ENCODE data around the gene POC1B.

POC1B gene

GRCh38 chr12:89551747-89552146 is 25.9 kb upstream of the POC1B start:
- no peaks in the 10 kb centered on the region for H3K4me1 ChIP-seq (ENCODE audit: low read depth, poor library complexity, severe bottlenecking)
- no peaks in the 10 kb centered on the region for H3K79me2 ChIP-seq (ENCODE audit: insufficient read depth, low read depth)
- no peaks in the 10 kb centered on the region for H4K20me1 ChIP-seq (ENCODE audit: insufficient read depth)
- H3K27me3 ChIP-seq (ENCODE audit: insufficient read depth, low read depth) = no peaks in the 10 kb centered on the region
- no peak for TF ChIP-seq CTCF (conservative IDR thresholded peaks at IDR 0.05; ENCODE audit: low read depth, low read length)
- no peak overlapping the region for H3K4me3 ChIP-seq (IDR thresholded peaks at IDR 0.05; ENCODE audit: insufficient read depth, low read depth, low read length)
- no peaks in the 10 kb centered on the region for H3K36me3 ChIP-seq (ENCODE audit: insufficient read depth)
- no peak overlapping the region for H3K9ac ChIP-seq
- no peak overlapping the region for H3K27ac ChIP-seq
- no peak overlapping the region for H3K4me2 ChIP-seq
- H2AFZ ChIP-seq (ENCODE audit: low read depth) = no peak overlapping the region

GRCh38 chr12:89547101-89547500 is 21.3 kb upstream of the POC1B start:
- H3K79me2 ChIP-seq (ENCODE audit: insufficient read depth, low read depth) = no peaks in the 10 kb centered on the region
- H3K4me2 ChIP-seq = no peak overlapping the region
- H3K27me3 ChIP-seq (ENCODE audit: insufficient read depth, low read depth) = no peaks in the 10 kb centered on the region
- no peaks in the 10 kb centered on the region for H3K4me1 ChIP-seq (ENCODE audit: low read depth, poor library complexity, severe bottlenecking)
- H3K36me3 ChIP-seq (ENCODE audit: insufficient read depth) = no peaks in the 10 kb centered on the region
- no peak overlapping the region for H3K27ac ChIP-seq
- no peak overlapping the region for H3K9ac ChIP-seq
- TF ChIP-seq CTCF (conservative IDR thresholded peaks at IDR 0.05; ENCODE audit: low read depth, low read length) = no peak
- H3K4me3 ChIP-seq (IDR thresholded peaks at IDR 0.05; ENCODE audit: insufficient read depth, low read depth, low read length) = no peak overlapping the region
- no peaks in the 10 kb centered on the region for H4K20me1 ChIP-seq (ENCODE audit: insufficient read depth)
- H2AFZ ChIP-seq (ENCODE audit: low read depth) = no peak overlapping the region

GRCh38 chr12:89546151-89546550 is 20.3 kb upstream of the POC1B start:
- Histone ChIP-seq H3K4me3 (IDR thresholded peaks at IDR 0.05; ENCODE audit: insufficient read depth, low read depth, low read length) (no peak overlapping the region), H3K27me3 (ENCODE audit: insufficient read depth, low read depth) (no peaks in the 10 kb centered on the region), H3K36me3 (ENCODE audit: insufficient read depth) (no peaks in the 10 kb centered on the region), H3K79me2 (ENCODE audit: insufficient read depth, low read depth) (no peaks in the 10 kb centered on the region), H3K9ac (no peak overlapping the region), H3K4me2 (no peak overlapping the region), H3K27ac (no peak overlapping the region), H2AFZ (ENCODE audit: low read depth) (no peak overlapping the region), H3K4me1 (ENCODE audit: low read depth, poor library complexity, severe bottlenecking) (no peaks in the 10 kb centered on the region), H4K20me1 (ENCODE audit: insufficient read depth) (no peaks in the 10 kb centered on the region)
- no peak for TF ChIP-seq CTCF (conservative IDR thresholded peaks at IDR 0.05; ENCODE audit: low read depth, low read length)

- Histone ChIP-seq H3K79me2 (ENCODE audit: insufficient read depth, low read depth) (no peaks in the 10 kb centered on the region), H3K27me3 (ENCODE audit: insufficient read depth, low read depth) (no peaks in the 10 kb centered on the region), H3K9ac (no peak overlapping the region), H2AFZ (ENCODE audit: low read depth) (no peak overlapping the region), H3K4me2 (no peak overlapping the region), H4K20me1 (ENCODE audit: insufficient read depth) (no peaks in the 10 kb centered on the region), H3K4me3 (IDR thresholded peaks at IDR 0.05; ENCODE audit: insufficient read depth, low read depth, low read length) (no peak overlapping the region), H3K36me3 (ENCODE audit: insufficient read depth) (no peaks in the 10 kb centered on the region), H3K4me1 (ENCODE audit: low read depth, poor library complexity, severe bottlenecking) (no peaks in the 10 kb centered on the region), H3K27ac (no peak overlapping the region)
- TF ChIP-seq CTCF (conservative IDR thresholded peaks at IDR 0.05; ENCODE audit: low read depth, low read length) = no peak
Measured at GRCh38 chr12:89544681-89545184, 18.9 kb upstream of the POC1B start.
